HepG2 (cell line): ENCODE results near the gene GSC2. TPM values are rescaled to one million over a fixed set of nuclear protein-coding genes. Genes with fewer than 3 reads are reported as not detected.

Experiments used
- AGO2 ChIP-seq: fragments of 200-400 bp; formaldehyde crosslinking; optimal IDR thresholded peaks from 2 replicates; pipeline ENCODE3; 2017; ENCODE audit warnings: mild to moderate bottlenecking, low read depth, low read length, moderate library complexity
- BRCA1 ChIP-seq: sonication (generic); formaldehyde crosslinking; IDR thresholded peaks from 2 replicates; pipeline ENCODE4 v1.4.0; 2020; ENCODE audit warnings: missing genetic modification reagents
- FOXM1 ChIP-seq: sonication (generic); formaldehyde crosslinking; IDR thresholded peaks from 2 replicates; pipeline ENCODE4 v1.5.0; 2020; ENCODE audit warnings: missing genetic modification reagents
- HNF4A ChIP-seq: sonication (generic); formaldehyde crosslinking; IDR thresholded peaks from 2 replicates; pipeline ENCODE4 v1.4.0; 2020; ENCODE audit warnings: missing genetic modification reagents
- ISX ChIP-seq: sonication (generic); formaldehyde crosslinking; conservative IDR thresholded peaks from 2 replicates; pipeline ENCODE4 v1.5.0; 2020; ENCODE audit warnings: missing genetic modification reagents
- KAT8 ChIP-seq: IDR thresholded peaks from 2 replicates; pipeline ENCODE4 v1.6.1; 2016; ENCODE audit warnings: missing genetic modification reagents, missing compliant biosample characterization
- MAFK ChIP-seq, 2 experiments: IDR thresholded peaks in 1 of 2; conservative IDR thresholded peaks in 1 of 2; 2 replicates each; pipeline ENCODE4 v1.6.1; 2011; ENCODE audit warnings: improper control_type of control experiment in 2 of 2, low read length in 2 of 2
- MEIS1 ChIP-seq: sonication (generic); formaldehyde crosslinking; IDR thresholded peaks from 2 replicates; pipeline ENCODE4 v1.9.0; 2021; ENCODE audit warnings: mild to moderate bottlenecking, missing genetic modification reagents, moderate library complexity, borderline replicate concordance
- NBN ChIP-seq: fragments of 450-650 bp; conservative IDR thresholded peaks from 2 replicates; pipeline ENCODE4 v1.6.1; 2017
- RBFOX2 ChIP-seq: fragments of 200-400 bp; formaldehyde crosslinking; IDR thresholded peaks from 2 replicates; pipeline ENCODE4 v1.6.1; 2017; ENCODE audit warnings: low read depth, mild to moderate bottlenecking, low read length
- SETDB1 ChIP-seq: sonication (generic); formaldehyde crosslinking; IDR thresholded peaks from 2 replicates; pipeline ENCODE4 v1.5.1; 2020; ENCODE audit warnings: missing genetic modification reagents, mild to moderate bottlenecking, borderline replicate concordance
- TAF15 ChIP-seq: fragments of 200-400 bp; formaldehyde crosslinking; IDR thresholded peaks from one replicate; pipeline ENCODE4 v1.6.1; 2018; ENCODE audit warnings: mild to moderate bottlenecking, low read depth, low read length; ENCODE audit not compliant: poor library complexity, severe bottlenecking
- TMF1 ChIP-seq: sonication (generic); formaldehyde crosslinking; IDR thresholded peaks from 2 replicates; pipeline ENCODE4 v1.8.1; 2022; ENCODE audit warnings: low read depth, missing genetic modification reagents
- ZBTB8A ChIP-seq: sonication (generic); formaldehyde crosslinking; IDR thresholded peaks from 2 replicates; pipeline ENCODE4 v1.4.0; 2020; ENCODE audit warnings: mild to moderate bottlenecking, low read depth, missing genetic modification reagents, borderline replicate concordance
- ZNF274 ChIP-seq: sonication (generic); formaldehyde crosslinking; IDR thresholded peaks from 2 replicates; pipeline ENCODE4 v1.5.1; 2020; ENCODE audit warnings: mild to moderate bottlenecking, missing genetic modification reagents
- ZNF460 ChIP-seq: sonication (generic); formaldehyde crosslinking; IDR thresholded peaks from 2 replicates; pipeline ENCODE4 v1.5.1; 2020; ENCODE audit warnings: missing genetic modification reagents, mild to moderate bottlenecking, borderline replicate concordance
- ZNF761 ChIP-seq: sonication (generic); formaldehyde crosslinking; conservative IDR thresholded peaks from 2 replicates; pipeline ENCODE4 v1.4.0; 2020; ENCODE audit warnings: mild to moderate bottlenecking, missing genetic modification reagents
- polyA plus RNA-seq, 8 experiments: library from polyadenylated mRNA; depleted of rRNA in 3 of 8; stranded (reverse) in 7 of 8; unstranded in 1 of 8; fragments of >200 nt; fragmentation: Illumina TruSeq in 4 of 8; extraction: Trizol in 4 of 8; gene quantifications; 2 replicates each; pipeline versions ENCODE4 v1.2.1 to v1.2.3, GENCODE V29; 2011 to 2016; ENCODE audit warnings: low read depth in 4 of 8, missing spikeins in 1 of 8, mixed read lengths in 1 of 8; ENCODE audit not compliant: insufficient read depth in 1 of 8
- total RNA-seq, 5 experiments: library from RNA; depleted of rRNA; stranded (reverse); fragments of >200 nt; fragmentation: Illumina TruSeq; extraction: Trizol; gene quantifications; 2 replicates each; pipeline ENCODE4 v1.2.3, GENCODE V29; 2016; ENCODE audit warnings: low read depth in 1 of 5
- TF ChIP-seq, protein P1 (sequence below): sonication (generic); formaldehyde crosslinking; IDR thresholded peaks from 2 replicates; pipeline ENCODE4 v1.8.0; 2022; ENCODE audit warnings: missing genetic modification reagents, low read depth, mild to moderate bottlenecking, borderline replicate concordance
- TF ChIP-seq, protein P2 (sequence below): IDR thresholded peaks from 2 replicates; pipeline ENCODE4 v1.6.1; 2018; ENCODE audit warnings: missing genetic modification reagents, mild to moderate bottlenecking, missing compliant biosample characterization
- TF ChIP-seq, protein P3 (sequence below): sonication (generic); formaldehyde crosslinking; IDR thresholded peaks from 2 replicates; pipeline ENCODE4 v1.9.0; 2021; ENCODE audit warnings: missing genetic modification reagents, borderline replicate concordance
- TF ChIP-seq, protein P4 (sequence below): sonication (generic); formaldehyde crosslinking; IDR thresholded peaks from 2 replicates; pipeline ENCODE4 v1.8.1; 2023; ENCODE audit warnings: mild to moderate bottlenecking, missing genetic modification reagents
- TF ChIP-seq, protein P5 (sequence below): sonication (generic); formaldehyde crosslinking; IDR thresholded peaks from 2 replicates; pipeline ENCODE4 v1.8.1; 2023; ENCODE audit warnings: mild to moderate bottlenecking, missing genetic modification reagents
- TF ChIP-seq, protein P6 (sequence below): sonication (generic); formaldehyde crosslinking; IDR thresholded peaks from 2 replicates; pipeline ENCODE4 v1.8.1; 2023; ENCODE audit warnings: missing genetic modification reagents, inconsistent platforms, borderline replicate concordance

The GSC2 gene
- total and polyA plus RNA-seq, 2 of the 13 experiments (the other 11 are each of a cell fraction or from before 2014, with no cell fraction given) = not detected

DNA sequence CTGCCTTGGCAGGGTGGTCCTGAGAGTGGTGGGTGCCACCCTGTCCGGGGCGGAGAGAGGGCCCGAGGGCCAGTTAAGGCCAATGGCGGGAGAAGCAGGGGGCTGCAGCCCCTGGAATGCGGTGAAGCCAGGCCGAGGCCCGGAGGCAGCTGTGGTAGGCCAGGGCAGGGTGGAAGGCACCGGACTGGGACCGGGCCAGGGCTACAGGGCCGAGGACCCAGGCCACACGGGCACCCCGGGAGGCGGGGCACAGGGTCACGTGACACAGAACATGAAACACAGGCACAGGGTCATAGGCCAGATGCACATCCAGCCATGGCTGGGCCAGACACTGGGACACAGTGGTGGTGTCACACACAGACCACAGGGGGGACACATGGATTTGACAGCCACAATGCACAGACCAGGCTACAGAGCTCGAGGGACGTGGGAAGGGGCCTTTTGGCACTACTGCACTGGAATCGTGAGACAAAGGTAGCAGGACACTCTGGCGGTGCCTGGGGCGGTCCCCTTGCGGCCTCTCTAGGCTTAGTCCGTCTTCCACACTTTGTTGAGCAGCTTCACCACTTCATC, 25.6 kb upstream of the GSC2 start (continued):
- TF ChIP-seq MAFK (conservative IDR thresholded peaks at IDR 0.05 in 1 of 2, IDR thresholded peaks at IDR 0.05 in 1 of 2; ENCODE audit: low read length in 2 of 2) (no peak), ZNF460 (CRISPR knock-in tag) (no peak), TAF15 (no peak), RBFOX2 (peak; percentile 83), ZNF761 (CRISPR knock-in tag) (no peak), KAT8 (no peak), SETDB1 (CRISPR knock-in tag) (no peak), ZNF274 (0 out of 2 replicates have a peak, but pooled peaks have one; percentile 31), TMF1 (no peak), ISX (CRISPR knock-in tag) (no peak), MEIS1 (CRISPR knock-in tag) (no peak), HNF4A (CRISPR knock-in tag) (no peak), FOXM1 (no peak), ZBTB8A (CRISPR knock-in tag) (no peak), NBN (no peak), BRCA1 (CRISPR knock-in tag) (no peak), AGO2 (peak; percentile 93)
- TF ChIP-seq, protein P1, sequence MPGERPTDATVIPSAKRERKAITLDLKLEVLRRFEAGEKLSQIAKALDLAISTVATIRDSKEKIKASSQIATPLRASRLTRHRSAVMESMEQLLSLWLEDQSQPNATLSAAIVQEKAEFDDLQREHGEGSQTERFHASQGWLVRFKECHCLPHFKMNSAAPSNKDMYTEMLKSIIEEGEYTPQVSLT (CRISPR knock-in tag) = no peak
- TF ChIP-seq, protein P2, sequence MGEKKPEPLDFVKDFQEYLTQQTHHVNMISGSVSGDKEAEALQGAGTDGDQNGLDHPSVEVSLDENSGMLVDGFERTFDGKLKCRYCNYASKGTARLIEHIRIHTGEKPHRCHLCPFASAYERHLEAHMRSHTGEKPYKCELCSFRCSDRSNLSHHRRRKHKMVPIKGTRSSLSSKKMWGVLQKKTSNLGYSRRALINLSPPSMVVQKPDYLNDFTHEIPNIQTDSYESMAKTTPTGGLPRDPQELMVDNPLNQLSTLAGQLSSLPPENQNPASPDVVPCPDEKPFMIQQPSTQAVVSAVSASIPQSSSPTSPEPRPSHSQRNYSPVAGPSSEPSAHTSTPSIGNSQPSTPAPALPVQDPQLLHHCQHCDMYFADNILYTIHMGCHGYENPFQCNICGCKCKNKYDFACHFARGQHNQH (CRISPR knock-in tag) = no peak
- TF ChIP-seq, protein P3, sequence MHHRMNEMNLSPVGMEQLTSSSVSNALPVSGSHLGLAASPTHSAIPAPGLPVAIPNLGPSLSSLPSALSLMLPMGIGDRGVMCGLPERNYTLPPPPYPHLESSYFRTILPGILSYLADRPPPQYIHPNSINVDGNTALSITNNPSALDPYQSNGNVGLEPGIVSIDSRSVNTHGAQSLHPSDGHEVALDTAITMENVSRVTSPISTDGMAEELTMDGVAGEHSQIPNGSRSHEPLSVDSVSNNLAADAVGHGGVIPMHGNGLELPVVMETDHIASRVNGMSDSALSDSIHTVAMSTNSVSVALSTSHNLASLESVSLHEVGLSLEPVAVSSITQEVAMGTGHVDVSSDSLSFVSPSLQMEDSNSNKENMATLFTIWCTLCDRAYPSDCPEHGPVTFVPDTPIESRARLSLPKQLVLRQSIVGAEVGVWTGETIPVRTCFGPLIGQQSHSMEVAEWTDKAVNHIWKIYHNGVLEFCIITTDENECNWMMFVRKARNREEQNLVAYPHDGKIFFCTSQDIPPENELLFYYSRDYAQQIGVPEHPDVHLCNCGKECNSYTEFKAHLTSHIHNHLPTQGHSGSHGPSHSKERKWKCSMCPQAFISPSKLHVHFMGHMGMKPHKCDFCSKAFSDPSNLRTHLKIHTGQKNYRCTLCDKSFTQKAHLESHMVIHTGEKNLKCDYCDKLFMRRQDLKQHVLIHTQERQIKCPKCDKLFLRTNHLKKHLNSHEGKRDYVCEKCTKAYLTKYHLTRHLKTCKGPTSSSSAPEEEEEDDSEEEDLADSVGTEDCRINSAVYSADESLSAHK (CRISPR knock-in tag) = no peak
- TF ChIP-seq, protein P4, sequence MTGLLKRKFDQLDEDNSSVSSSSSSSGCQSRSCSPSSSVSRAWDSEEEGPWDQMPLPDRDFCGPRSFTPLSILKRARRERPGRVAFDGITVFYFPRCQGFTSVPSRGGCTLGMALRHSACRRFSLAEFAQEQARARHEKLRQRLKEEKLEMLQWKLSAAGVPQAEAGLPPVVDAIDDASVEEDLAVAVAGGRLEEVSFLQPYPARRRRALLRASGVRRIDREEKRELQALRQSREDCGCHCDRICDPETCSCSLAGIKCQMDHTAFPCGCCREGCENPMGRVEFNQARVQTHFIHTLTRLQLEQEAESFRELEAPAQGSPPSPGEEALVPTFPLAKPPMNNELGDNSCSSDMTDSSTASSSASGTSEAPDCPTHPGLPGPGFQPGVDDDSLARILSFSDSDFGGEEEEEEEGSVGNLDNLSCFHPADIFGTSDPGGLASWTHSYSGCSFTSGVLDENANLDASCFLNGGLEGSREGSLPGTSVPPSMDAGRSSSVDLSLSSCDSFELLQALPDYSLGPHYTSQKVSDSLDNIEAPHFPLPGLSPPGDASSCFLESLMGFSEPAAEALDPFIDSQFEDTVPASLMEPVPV (CRISPR knock-in tag) = no peak
- TF ChIP-seq, protein P5, sequence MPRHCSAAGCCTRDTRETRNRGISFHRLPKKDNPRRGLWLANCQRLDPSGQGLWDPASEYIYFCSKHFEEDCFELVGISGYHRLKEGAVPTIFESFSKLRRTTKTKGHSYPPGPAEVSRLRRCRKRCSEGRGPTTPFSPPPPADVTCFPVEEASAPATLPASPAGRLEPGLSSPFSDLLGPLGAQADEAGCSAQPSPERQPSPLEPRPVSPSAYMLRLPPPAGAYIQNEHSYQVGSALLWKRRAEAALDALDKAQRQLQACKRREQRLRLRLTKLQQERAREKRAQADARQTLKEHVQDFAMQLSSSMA = no peak
- TF ChIP-seq, protein P6, sequence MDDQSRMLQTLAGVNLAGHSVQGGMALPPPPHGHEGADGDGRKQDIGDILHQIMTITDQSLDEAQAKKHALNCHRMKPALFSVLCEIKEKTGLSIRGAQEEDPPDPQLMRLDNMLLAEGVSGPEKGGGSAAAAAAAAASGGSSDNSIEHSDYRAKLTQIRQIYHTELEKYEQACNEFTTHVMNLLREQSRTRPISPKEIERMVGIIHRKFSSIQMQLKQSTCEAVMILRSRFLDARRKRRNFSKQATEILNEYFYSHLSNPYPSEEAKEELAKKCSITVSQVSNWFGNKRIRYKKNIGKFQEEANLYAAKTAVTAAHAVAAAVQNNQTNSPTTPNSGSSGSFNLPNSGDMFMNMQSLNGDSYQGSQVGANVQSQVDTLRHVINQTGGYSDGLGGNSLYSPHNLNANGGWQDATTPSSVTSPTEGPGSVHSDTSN = no peak
